Measurements from ENCODE around the gene DLG2. TPM values are rescaled to one million over a fixed set of nuclear protein-coding genes. Genes with fewer than 3 reads are reported as not detected.

DLG2 gene
- total RNA-seq, 4 donors from 2014 or later = 37.9 to 71.5 (median 44.9) TPM

DNA sequence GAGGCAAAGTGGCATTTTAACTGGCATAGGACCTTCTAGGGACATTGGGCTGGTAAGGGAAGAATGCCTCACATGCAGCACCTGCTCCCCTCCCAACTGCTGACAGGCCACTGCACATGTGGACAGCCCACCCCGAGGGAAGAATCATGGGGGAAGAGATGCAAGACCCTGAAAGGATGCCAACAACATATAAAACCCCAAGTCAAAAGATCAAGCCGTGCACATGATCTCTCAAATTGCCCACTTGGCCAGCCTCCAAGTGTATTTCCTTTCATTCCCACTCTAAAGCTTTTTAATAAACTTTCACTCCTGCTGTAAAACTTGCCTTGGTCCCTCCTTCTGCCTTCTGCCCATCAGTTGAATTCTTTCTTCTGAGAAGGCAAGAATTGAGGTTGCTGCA is 1393.1 kb downstream of the DLG2 start:
- TF ChIP-seq POLR2A (IDR thresholded peaks at IDR 0.05) = no peak
- no peak for TF ChIP-seq POLR2AphosphoS5 (IDR thresholded peaks at IDR 0.05)
- TF ChIP-seq CTCF (IDR thresholded peaks at IDR 0.05) = no peak
- TF ChIP-seq EP300 (IDR thresholded peaks at IDR 0.05) = no peak
- Histone ChIP-seq H3K4me1 (no peaks in the 10 kb centered on the region), H3K4me3 (no peak overlapping the region), H3K27me3 (no peaks in the 10 kb centered on the region), H3K9me3 (no peaks in the 10 kb centered on the region), H3K36me3 (no peaks in the 10 kb centered on the region), H3K27ac (no peak overlapping the region)
- 29% methylated on average over 2 of the region's 2 CpGs for WGBS
- DNase-seq (ENCODE audit: low spot score in 2 of 2) = no peak

DNA sequence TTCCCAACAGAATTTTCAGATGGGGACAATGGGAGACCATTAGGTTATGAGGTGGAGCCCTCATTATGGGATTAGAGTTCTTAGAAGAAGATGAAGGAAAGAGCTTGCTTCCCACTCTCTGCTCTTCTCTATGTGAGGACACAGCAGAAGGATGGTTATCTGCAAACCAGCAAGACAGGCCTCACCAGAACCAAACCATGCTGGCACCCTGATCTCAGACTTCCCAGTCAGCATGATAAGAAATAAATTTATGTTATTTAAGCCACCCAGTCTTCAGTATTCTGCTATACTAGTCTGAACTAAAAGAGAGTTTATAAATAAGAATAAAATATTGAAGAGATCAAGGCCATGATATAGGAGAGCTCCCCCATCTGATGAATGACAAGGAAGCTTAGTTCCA is 1394.6 kb downstream of the DLG2 start:
- Histone ChIP-seq H3K36me3 (no peaks in the 10 kb centered on the region), H3K9me3 (no peaks in the 10 kb centered on the region), H3K4me1 (no peaks in the 10 kb centered on the region), H3K4me3 (no peak overlapping the region), H3K27me3 (no peaks in the 10 kb centered on the region), H3K27ac (no peak overlapping the region)
- no peak for TF ChIP-seq POLR2AphosphoS5 (IDR thresholded peaks at IDR 0.05)
- no peak for TF ChIP-seq CTCF (IDR thresholded peaks at IDR 0.05)
- TF ChIP-seq EP300 (IDR thresholded peaks at IDR 0.05) = no peak
- TF ChIP-seq POLR2A (IDR thresholded peaks at IDR 0.05) = no peak
- DNase-seq (ENCODE audit: low spot score in 2 of 2) = no peak

DNA sequence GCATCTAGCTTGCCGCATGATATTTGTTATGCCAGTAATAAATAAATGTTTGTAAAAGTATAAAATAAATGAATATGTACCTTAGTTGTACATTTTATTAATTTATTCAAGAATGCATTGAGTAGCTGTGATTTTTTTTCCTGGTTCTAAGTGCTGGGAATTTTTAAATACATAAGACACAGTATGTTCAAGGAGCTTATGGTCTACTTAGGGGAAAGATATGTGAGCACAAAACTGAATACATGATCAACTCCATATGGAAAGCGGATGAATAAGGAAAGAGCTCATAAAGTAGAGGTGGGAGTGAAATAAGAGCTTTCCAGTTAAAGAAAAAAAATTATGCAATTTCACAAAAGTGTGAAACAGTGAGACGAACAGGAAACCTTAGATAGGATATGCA is 1396.7 kb downstream of the DLG2 start:
- H3K27me3 ChIP-seq = no peaks in the 10 kb centered on the region
- H3K4me1 ChIP-seq = no peaks in the 10 kb centered on the region
- TF ChIP-seq POLR2A (IDR thresholded peaks at IDR 0.05) (no peak), EP300 (IDR thresholded peaks at IDR 0.05) (no peak), POLR2AphosphoS5 (IDR thresholded peaks at IDR 0.05) (no peak), CTCF (IDR thresholded peaks at IDR 0.05) (no peak)
- H3K36me3 ChIP-seq = no peaks in the 10 kb centered on the region
- H3K27ac ChIP-seq = no peak overlapping the region
- H3K9me3 ChIP-seq = no peaks in the 10 kb centered on the region
- 83% methylated on average over 3 of the region's 3 CpGs for WGBS
- H3K4me3 ChIP-seq = no peak overlapping the region
- DNase-seq (ENCODE audit: low spot score in 2 of 2) = no peak

- no peak overlapping the region for H3K4me3 ChIP-seq
- TF ChIP-seq CTCF (IDR thresholded peaks at IDR 0.05) = no peak
- no peak for TF ChIP-seq POLR2AphosphoS5 (IDR thresholded peaks at IDR 0.05)
- no peak for TF ChIP-seq POLR2A (IDR thresholded peaks at IDR 0.05)
- TF ChIP-seq EP300 (IDR thresholded peaks at IDR 0.05) = no peak
- no peaks in the 10 kb centered on the region for H3K27me3 ChIP-seq
- no peak for DNase-seq (ENCODE audit: low spot score in 2 of 2)
- H3K36me3 ChIP-seq = no peaks in the 10 kb centered on the region
- no peaks in the 10 kb centered on the region for H3K4me1 ChIP-seq
- WGBS = 40% methylated on average over 3 of the region's 3 CpGs
- H3K9me3 ChIP-seq = no peaks in the 10 kb centered on the region
- no peak overlapping the region for H3K27ac ChIP-seq
Measured at GRCh38 chr11:84227970-84228665, 1399.0 kb downstream of the DLG2 start.

DNA sequence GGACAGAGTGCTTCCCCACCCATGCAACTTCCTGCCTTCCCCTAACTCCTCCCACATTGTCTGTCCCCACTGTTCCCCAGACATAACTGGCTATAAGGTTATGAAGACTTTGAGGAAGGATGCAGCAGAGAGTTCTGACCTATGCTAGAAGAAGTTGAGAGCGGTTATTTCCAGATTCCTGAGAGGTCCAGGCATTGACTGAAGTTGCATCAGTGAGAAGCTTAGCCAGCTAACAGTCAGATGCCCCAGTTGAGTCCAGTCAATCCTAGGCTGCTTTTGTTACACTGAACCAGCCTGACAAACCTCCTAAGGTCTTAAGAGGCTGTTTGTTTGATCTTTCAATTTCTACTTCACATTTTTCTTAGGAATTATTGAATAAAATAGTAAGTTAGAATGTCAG is 1403.1 kb downstream of the DLG2 start:
- no peaks in the 10 kb centered on the region for H3K9me3 ChIP-seq
- no peak for DNase-seq (ENCODE audit: low spot score in 2 of 2)
- no peak overlapping the region for H3K27ac ChIP-seq
- no peaks in the 10 kb centered on the region for H3K27me3 ChIP-seq
- H3K36me3 ChIP-seq = no peaks in the 10 kb centered on the region
- H3K4me1 ChIP-seq = no peaks in the 10 kb centered on the region
- no peak overlapping the region for H3K4me3 ChIP-seq
- TF ChIP-seq EP300 (IDR thresholded peaks at IDR 0.05) = no peak
- TF ChIP-seq POLR2AphosphoS5 (IDR thresholded peaks at IDR 0.05) = no peak
- TF ChIP-seq CTCF (IDR thresholded peaks at IDR 0.05) = no peak
- no peak for TF ChIP-seq POLR2A (IDR thresholded peaks at IDR 0.05)
- WGBS = 88% methylated on average over 1 of the region's 1 CpG

Measured in suprapubic skin (tissue), 4 donors.